GM12864 (cell line): Measurements from ENCODE around the gene VTI1A.

Experiments
- DNase-seq: peaks from one replicate; pipeline ENCODE4 v3.0.0-alpha.2; 2011; ENCODE audit warnings: low read depth
- H3K4me3 ChIP-seq: 2 replicates; pipeline ENCODE4 v1.5.1; 2011; ENCODE audit warnings: mild to moderate bottlenecking, low read depth, low read length, control low read depth
- CTCF ChIP-seq: IDR thresholded peaks from 2 replicates; pipeline ENCODE4 v1.5.1; 2011; ENCODE audit warnings: low read depth, mild to moderate bottlenecking, moderate library complexity, low read length, control low read depth, inconsistent platforms; ENCODE audit errors: missing control alignments

VTI1A gene

GRCh38 chr10:112801004-112801403 is 354.0 kb downstream of the VTI1A start:
- no peak overlapping the region for H3K4me3 ChIP-seq
- TF ChIP-seq CTCF = no peak

GRCh38 chr10:112801748-112802147 is 354.7 kb downstream of the VTI1A start:
- H3K4me3 ChIP-seq = no peak overlapping the region
- DNase-seq = no peak
- TF ChIP-seq CTCF = no peak

More at GRCh38 chr10:112801004-112801403, 354.0 kb downstream of the VTI1A start:
- DNase-seq = no peak

- H3K4me3 ChIP-seq = no peak overlapping the region
- no peak for TF ChIP-seq CTCF
- no peak for DNase-seq
Measured at GRCh38 chr10:112802411-112803022, 355.5 kb downstream of the VTI1A start.

GRCh38 chr10:112803961-112804401 is 357.0 kb downstream of the VTI1A start:
- no peak for TF ChIP-seq CTCF

GRCh38 chr10:112805254-112805590 is 358.2 kb downstream of the VTI1A start:
- TF ChIP-seq CTCF = no peak
- no peak for DNase-seq
- no peak overlapping the region for H3K4me3 ChIP-seq

More at GRCh38 chr10:112803961-112804401, 357.0 kb downstream of the VTI1A start:
- no peak overlapping the region for H3K4me3 ChIP-seq
- no peak for DNase-seq

GRCh38 chr10:112805701-112806100 is 358.7 kb downstream of the VTI1A start:
- no peak for TF ChIP-seq CTCF
- H3K4me3 ChIP-seq = no peak overlapping the region
- DNase-seq = no peak

- no peak for DNase-seq
- H3K4me3 ChIP-seq = no peak overlapping the region
- TF ChIP-seq CTCF = no peak
Measured at GRCh38 chr10:112807013-112807412, 360.0 kb downstream of the VTI1A start.
